HuH-7.5 (cell line): Measurements from ENCODE around the gene RNF123.

Source experiments
- DNase-seq: peaks from one replicate; pipeline ENCODE4 v3.0.0; 2011; ENCODE audit warnings: low spot score

The RNF123 gene

DNA sequence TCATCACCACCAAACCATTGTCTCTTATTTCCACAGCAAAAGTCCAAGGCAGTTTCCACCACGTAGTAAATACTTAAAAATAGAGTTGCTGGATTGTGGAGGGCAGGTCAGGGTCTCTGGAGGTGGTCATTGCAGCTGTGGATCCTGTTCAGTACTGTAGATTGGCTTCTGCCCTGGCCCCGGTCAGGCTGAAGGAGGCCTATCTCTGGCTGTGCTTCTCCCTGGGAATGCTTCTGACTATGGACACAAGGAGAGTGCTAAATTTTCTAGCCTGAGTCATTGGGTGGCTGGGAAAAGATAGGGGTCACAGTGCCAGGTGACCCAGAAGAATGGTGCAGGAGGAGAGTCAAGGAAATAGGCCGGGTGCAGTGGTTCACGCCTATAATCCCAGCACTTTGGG is 60.7 kb downstream of the RNF123 start:
- DNase-seq = no peak

DNA sequence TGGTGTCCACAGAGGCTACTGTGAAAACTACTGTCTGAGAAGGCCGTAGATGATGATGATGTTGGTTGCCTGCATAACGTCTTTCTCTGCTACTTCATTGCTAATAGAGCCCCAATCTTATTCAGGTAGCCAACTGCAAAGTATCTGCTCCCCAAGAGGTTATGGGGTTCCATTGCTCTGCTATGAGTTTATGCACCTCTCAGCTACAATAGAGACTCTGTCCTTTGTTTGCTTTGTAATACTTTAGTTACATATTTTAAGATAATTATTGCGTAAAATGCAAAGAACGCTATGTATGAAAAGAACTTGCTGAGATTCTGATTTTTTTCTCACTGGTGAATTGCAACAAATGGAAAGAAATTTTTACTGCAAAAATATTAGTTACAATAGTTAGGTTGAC is 62.1 kb downstream of the RNF123 start:
- DNase-seq = no peak

DNA sequence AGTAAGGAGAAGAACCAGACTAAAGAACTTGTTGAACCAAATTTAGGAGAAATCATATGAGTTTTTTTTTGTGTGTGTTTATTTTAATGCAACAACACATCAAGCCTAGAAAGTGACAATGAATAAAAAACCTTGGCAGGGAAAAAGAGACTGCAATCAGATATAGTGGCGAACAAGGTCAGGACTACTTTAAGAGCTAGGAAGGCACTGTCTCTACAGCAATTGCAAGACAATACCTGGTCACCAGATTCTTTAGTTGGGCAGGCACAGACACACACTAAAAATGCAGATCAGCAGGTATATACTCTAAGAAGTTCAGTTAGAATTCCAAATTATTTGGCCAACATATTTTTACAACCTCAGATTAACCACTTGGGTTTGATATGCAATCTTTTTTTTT is 65.2 kb downstream of the RNF123 start:
- no peak for DNase-seq

DNA sequence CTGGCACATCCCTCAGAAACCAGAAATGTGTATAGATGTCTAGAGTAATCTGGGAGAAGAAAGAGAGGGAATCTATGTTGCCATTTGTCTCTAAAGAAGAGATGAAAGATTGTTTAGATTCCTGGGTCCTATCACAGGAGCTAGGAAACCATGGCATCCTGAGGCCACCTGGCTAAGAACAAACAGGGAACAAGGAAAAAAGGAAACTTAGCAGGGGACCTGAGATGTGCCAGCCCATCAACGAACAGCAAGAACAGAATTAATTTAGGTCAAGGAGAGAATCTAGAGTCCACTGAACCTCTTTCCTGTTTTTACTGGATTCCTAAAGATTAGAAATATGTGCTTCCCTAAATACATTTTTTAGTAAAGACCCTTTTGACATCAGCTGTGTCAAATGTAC is 66.7 kb downstream of the RNF123 start:
- DNase-seq = no peak

DNA sequence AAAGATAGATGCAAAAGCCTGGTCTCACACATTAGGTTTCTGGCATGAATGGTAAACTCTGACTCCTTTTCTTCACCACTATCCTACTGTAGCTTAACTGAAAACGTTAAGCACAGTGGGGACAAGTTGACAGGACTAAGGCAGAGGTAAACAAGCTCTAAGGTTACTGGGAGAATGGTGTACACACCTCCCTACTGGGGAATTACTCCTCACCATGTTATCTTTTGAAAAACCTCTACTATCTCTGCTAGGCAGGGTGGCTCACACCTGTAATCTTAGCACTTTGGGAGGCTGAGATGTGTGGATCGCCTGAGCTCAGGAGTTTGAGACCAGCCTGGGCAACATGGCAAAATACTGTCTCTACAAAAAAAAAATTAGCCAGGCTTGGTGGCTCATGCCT is 67.8 kb downstream of the RNF123 start:
- DNase-seq = no peak

DNA sequence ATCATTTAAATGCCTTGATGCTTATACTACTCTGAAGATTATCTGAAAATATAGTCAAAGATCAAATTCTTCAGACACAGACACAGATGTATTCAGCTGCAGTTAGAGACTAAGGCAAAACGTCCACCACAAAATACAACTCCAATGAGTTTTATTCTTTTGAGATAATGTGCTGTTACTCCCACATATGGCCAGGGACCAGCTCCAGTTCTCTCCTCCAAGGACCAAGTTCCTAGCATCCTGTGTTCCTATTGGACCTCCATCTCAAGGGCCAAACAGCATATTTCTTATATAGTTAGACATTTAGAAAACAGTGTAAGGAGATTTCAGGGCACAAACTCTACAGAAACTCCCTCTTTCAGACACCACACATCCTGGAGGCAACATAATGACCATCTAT is 69.9 kb downstream of the RNF123 start:
- no peak for DNase-seq

DNA sequence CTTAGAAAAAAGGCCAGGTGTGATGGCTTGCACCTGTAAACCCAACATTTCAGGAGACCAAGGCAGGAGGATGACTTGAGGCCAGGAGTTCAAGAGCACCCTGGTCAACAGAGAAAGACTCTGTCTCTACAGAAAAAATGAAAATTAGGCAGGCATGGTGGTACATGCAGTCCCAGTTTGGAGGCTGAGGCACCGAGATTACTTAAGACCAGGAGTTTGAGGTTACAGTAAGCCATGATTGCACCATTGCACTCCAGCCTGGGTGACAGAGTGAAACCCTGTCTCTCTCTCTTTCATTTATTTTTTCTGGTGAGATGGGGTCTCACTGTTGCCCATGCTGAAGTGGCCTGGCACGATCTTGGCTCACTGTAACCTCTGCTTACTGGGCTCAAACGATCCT is 72.3 kb downstream of the RNF123 start:
- DNase-seq = no peak

DNA sequence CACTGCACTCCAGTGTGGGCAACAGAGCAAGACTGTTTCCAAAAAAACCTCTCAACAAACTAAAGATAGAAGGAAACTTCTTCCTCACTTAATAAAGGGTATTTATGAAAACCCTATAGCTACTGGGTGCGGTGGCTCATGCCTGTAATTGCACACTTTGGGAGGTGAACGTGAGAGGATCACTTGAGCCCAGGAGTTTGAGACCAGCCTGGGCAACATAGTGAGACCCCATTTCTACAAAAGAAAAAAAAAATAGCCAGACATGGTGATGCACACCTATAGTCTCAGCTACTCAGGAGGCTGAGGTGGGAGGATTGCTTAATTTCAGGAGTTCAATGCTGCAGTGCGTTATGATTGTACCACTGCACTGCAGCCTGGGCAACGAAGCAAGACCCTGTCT is 74.6 kb downstream of the RNF123 start:
- DNase-seq = no peak

DNA sequence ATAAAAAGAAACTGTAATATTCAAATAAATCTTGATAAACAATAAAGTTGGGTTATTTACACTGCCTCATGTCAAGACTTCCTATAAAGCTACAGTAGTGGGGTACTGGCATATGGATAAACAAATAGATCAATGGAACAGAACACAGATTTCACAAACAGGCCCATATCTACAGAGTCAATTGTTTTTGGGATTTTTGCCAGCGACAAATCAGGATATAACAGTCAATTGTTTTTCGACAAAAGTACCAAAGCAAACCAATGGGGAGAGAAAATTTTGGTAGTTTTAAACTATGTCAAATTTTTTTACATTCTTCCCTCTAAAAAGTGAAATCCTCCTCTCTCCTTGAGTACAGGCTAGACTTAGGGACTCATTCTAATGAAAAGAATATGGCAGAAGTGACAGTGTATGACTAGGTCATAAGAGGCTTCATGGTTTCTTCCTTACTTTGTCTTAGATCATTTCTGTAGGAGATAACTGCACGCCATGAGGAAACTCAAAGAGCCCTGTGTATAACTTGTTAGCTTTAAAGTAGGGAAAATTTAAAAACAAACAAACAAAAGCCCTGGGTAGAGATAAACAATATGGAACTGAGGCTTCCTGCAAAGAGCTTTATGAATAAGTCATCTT is 80.0 kb downstream of the RNF123 start:
- DNase-seq = no peak

DNA sequence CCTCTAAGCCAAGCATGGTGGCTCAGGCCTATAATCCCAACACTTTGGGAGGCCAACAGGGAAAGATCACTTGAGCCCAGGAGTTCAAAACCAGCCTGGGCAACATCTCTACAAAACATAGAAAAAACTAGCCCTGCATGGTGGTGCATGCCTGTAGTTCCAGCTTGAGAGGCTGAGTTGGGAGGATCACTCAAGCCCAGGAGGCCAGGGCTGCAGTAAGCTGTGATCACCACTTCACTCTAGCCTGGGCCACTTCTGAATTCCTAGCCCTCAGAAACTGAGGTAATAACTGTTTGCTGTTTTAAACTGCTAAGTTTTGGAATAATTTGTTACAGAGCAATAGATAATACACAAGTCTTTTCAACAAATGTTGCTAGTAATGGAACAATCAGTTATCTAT is 80.6 kb downstream of the RNF123 start:
- no peak for DNase-seq
